K562 (cell line): ENCODE measurements around the gene TRAF3.

Source experiments
- CTCF ChIP-seq, 3 experiments: IDR thresholded peaks in 2 of 3; conservative IDR thresholded peaks in 1 of 3; 2 replicates each; pipeline ENCODE4 v1.5.1; 2011 to 2012; ENCODE audit warnings: low read length in 3 of 3, mild to moderate bottlenecking in 3 of 3, control low read depth in 2 of 3, improper control_type of control experiment in 1 of 3, inconsistent platforms in 1 of 3, low read depth in 1 of 3, mixed read lengths in 1 of 3, moderate library complexity in 1 of 3; ENCODE audit not compliant: insufficient read depth in 2 of 3
- ELF1 ChIP-seq: fragments of 200-800 bp; sonication (Bioruptor generic); IDR thresholded peaks from 2 replicates; pipeline ENCODE4 v1.6.1; 2016; ENCODE audit warnings: missing genetic modification characterization, missing compliant biosample characterization
- FOXK1 ChIP-seq: sonication (generic); formaldehyde crosslinking; IDR thresholded peaks from 2 replicates; pipeline ENCODE4 v1.8.0; 2022; ENCODE audit warnings: missing genetic modification reagents, mild to moderate bottlenecking, borderline replicate concordance
- JUN ChIP-seq, 2 experiments: sonication (generic) in 1 of 2; formaldehyde crosslinking in 1 of 2; IDR thresholded peaks; 2 replicates each; pipeline versions ENCODE4 v1.6.1 to v1.8.0; 2012 to 2022; ENCODE audit warnings: borderline replicate concordance in 2 of 2, mild to moderate bottlenecking in 2 of 2, improper control_type of control experiment in 1 of 2, low read depth in 1 of 2, low read length in 1 of 2, missing genetic modification reagents in 1 of 2
- MYBL2 ChIP-seq, 2 experiments: fragments of 450-650 bp in 1 of 2; sonication (generic) in 1 of 2; formaldehyde crosslinking in 1 of 2; IDR thresholded peaks; 2 replicates each; pipeline versions ENCODE4 v1.6.1 to v1.8.1; 2017 to 2022; ENCODE audit warnings: borderline replicate concordance in 1 of 2, inconsistent platforms in 1 of 2, low read depth in 1 of 2, mild to moderate bottlenecking in 1 of 2, missing genetic modification reagents in 1 of 2, moderate library complexity in 1 of 2
- NCOA2 ChIP-seq, 2 experiments: fragments of 450-650 bp; IDR thresholded peaks; 2 replicates each; pipeline ENCODE4 v1.6.1; 2018; ENCODE audit warnings: mild to moderate bottlenecking in 2 of 2, moderate library complexity in 1 of 2; ENCODE audit not compliant: partially characterized antibody in 2 of 2
- SMARCE1 ChIP-seq: fragments of 450-650 bp; IDR thresholded peaks from 2 replicates; pipeline ENCODE4 v1.7.1; 2016; ENCODE audit warnings: mild to moderate bottlenecking
- THAP12 ChIP-seq: fragments of 250-450 bp; sonication (Bioruptor Pico); IDR thresholded peaks from 2 replicates; pipeline ENCODE4 v1.9.0; 2021; ENCODE audit warnings: mild to moderate bottlenecking, inconsistent platforms
- ZBTB17 ChIP-seq: fragments of 450-650 bp; formaldehyde crosslinking; IDR thresholded peaks from 2 replicates; pipeline ENCODE4 v1.4.0; 2020; ENCODE audit warnings: mild to moderate bottlenecking
- ZNF551 ChIP-seq: fragments of 250-450 bp; sonication (Bioruptor Pico); IDR thresholded peaks from 2 replicates; pipeline ENCODE4 v1.5.0; 2021; ENCODE audit warnings: mild to moderate bottlenecking, moderate library complexity
- TF ChIP-seq, protein P1 (sequence below), 2 experiments: fragments of 450-650 bp; formaldehyde crosslinking in 1 of 2; IDR thresholded peaks; 2 replicates each; pipeline versions ENCODE4 v1.4.0 to v1.6.1; 2014 to 2020; ENCODE audit warnings: mild to moderate bottlenecking in 2 of 2, borderline replicate concordance in 1 of 2, low read depth in 1 of 2
- TF ChIP-seq, protein P2 (sequence below): sonication (generic); formaldehyde crosslinking; IDR thresholded peaks from 2 replicates; pipeline ENCODE4 v1.8.0; 2022; ENCODE audit warnings: missing genetic modification reagents, mild to moderate bottlenecking, borderline replicate concordance

DNA sequence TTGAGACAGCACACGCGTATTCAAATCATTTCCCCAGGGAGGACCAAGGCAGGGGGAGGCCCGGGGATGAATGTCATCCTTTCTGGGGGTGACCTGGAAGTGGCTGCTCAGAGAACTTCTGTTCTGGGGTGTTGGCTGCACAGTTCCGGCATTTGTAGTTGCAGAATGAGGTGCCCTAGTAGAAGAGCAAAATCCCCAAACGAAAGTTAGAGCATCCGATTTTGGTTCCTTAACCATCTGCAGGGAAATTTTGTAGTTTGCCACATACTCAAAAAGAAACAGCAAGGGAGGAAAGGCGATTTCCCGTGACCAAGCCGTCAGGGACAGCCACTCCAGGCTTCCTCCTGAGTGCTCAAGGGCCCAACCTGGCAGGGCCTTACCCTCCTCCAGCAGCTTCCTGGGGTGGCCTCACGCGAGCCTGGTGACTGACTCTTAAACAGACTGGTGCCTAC is 13.0 kb upstream of the TRAF3 start:
- TF ChIP-seq NCOA2 (IDR thresholded peaks at IDR 0.05; ENCODE audit: partially characterized antibody in 2 of 2): no peak
- TF ChIP-seq THAP12 (CRISPR knock-in tag): no peak
- TF ChIP-seq, protein P1, sequence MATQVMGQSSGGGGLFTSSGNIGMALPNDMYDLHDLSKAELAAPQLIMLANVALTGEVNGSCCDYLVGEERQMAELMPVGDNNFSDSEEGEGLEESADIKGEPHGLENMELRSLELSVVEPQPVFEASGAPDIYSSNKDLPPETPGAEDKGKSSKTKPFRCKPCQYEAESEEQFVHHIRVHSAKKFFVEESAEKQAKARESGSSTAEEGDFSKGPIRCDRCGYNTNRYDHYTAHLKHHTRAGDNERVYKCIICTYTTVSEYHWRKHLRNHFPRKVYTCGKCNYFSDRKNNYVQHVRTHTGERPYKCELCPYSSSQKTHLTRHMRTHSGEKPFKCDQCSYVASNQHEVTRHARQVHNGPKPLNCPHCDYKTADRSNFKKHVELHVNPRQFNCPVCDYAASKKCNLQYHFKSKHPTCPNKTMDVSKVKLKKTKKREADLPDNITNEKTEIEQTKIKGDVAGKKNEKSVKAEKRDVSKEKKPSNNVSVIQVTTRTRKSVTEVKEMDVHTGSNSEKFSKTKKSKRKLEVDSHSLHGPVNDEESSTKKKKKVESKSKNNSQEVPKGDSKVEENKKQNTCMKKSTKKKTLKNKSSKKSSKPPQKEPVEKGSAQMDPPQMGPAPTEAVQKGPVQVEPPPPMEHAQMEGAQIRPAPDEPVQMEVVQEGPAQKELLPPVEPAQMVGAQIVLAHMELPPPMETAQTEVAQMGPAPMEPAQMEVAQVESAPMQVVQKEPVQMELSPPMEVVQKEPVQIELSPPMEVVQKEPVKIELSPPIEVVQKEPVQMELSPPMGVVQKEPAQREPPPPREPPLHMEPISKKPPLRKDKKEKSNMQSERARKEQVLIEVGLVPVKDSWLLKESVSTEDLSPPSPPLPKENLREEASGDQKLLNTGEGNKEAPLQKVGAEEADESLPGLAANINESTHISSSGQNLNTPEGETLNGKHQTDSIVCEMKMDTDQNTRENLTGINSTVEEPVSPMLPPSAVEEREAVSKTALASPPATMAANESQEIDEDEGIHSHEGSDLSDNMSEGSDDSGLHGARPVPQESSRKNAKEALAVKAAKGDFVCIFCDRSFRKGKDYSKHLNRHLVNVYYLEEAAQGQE (IDR thresholded peaks at IDR 0.05; ENCODE audit: borderline replicate concordance): no peak
- TF ChIP-seq, protein P1 (CRISPR knock-in tag; IDR thresholded peaks at IDR 0.05; ENCODE audit: low read depth): no peak
- no peak for TF ChIP-seq MYBL2 (IDR thresholded peaks at IDR 0.05; ENCODE audit: low read depth)
- TF ChIP-seq MYBL2 (CRISPR knock-in tag; IDR thresholded peaks at IDR 0.05; ENCODE audit: borderline replicate concordance): no peak
- TF ChIP-seq JUN (IDR thresholded peaks at IDR 0.05; ENCODE audit: borderline replicate concordance, low read depth, low read length): no peak
- no peak for TF ChIP-seq JUN (CRISPR knock-in tag; IDR thresholded peaks at IDR 0.05; ENCODE audit: borderline replicate concordance)
- no peak for TF ChIP-seq CTCF (IDR thresholded peaks at IDR 0.05 in 2 of 3, conservative IDR thresholded peaks at IDR 0.05 in 1 of 3; ENCODE audit: insufficient read depth in 2 of 3, low read depth in 1 of 3, low read length in 3 of 3)
- no peak for TF ChIP-seq ELF1 (tag)
- TF ChIP-seq, protein P2, sequence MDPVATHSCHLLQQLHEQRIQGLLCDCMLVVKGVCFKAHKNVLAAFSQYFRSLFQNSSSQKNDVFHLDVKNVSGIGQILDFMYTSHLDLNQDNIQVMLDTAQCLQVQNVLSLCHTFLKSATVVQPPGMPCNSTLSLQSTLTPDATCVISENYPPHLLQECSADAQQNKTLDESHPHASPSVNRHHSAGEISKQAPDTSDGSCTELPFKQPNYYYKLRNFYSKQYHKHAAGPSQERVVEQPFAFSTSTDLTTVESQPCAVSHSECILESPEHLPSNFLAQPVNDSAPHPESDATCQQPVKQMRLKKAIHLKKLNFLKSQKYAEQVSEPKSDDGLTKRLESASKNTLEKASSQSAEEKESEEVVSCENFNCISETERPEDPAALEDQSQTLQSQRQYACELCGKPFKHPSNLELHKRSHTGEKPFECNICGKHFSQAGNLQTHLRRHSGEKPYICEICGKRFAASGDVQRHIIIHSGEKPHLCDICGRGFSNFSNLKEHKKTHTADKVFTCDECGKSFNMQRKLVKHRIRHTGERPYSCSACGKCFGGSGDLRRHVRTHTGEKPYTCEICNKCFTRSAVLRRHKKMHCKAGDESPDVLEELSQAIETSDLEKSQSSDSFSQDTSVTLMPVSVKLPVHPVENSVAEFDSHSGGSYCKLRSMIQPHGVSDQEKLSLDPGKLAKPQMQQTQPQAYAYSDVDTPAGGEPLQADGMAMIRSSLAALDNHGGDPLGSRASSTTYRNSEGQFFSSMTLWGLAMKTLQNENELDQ: no peak
- no peak for TF ChIP-seq ZBTB17 (CRISPR knock-in tag)
- no peak for TF ChIP-seq ZNF551 (CRISPR knock-in tag)
- no peak for TF ChIP-seq SMARCE1
- no peak for TF ChIP-seq FOXK1 (CRISPR knock-in tag)
